Suprapubic skin (tissue), 4 donors: Measurements from ENCODE around the gene PCNT. TPM values are rescaled to one million over a fixed set of nuclear protein-coding genes. Genes with fewer than 3 reads are reported as not detected.

ENCODE experiments used
- DNase-seq, 2 donors: peaks; one replicate each; pipeline ENCODE4 v3.0.0-alpha.2; 2019; ENCODE audit warnings: low spot score in 2 of 2
- H3K27ac ChIP-seq: fragments of 200-600 bp; sonication (generic); one replicate; pipeline ENCODE4 v1.5.1; 2019
- H3K27me3 ChIP-seq: fragments of 200-600 bp; sonication (generic); one replicate; pipeline ENCODE4 v1.5.1; 2019
- H3K36me3 ChIP-seq: fragments of 200-600 bp; sonication (generic); one replicate; pipeline ENCODE4 v1.5.1; 2019
- H3K4me1 ChIP-seq: fragments of 200-600 bp; sonication (generic); one replicate; pipeline ENCODE4 v1.5.1; 2019
- H3K4me3 ChIP-seq: fragments of 200-600 bp; sonication (generic); one replicate; pipeline ENCODE4 v1.5.1; 2019; ENCODE audit warnings: mild to moderate bottlenecking
- H3K9me3 ChIP-seq: fragments of 200-600 bp; sonication (generic); one replicate; pipeline ENCODE4 v1.5.1; 2019
- EP300 ChIP-seq: sonication (generic); formaldehyde crosslinking; IDR thresholded peaks from one replicate; pipeline ENCODE4 v1.6.1; 2017; ENCODE audit warnings: antibody characterized with exemption
- POLR2A ChIP-seq, 2 donors: fragments of 450-650 bp; IDR thresholded peaks; one replicate each; pipeline ENCODE4 v1.6.1; 2017; ENCODE audit warnings: antibody characterized with exemption in 2 of 2, mild to moderate bottlenecking in 2 of 2, moderate library complexity in 2 of 2
- POLR2AphosphoS5 ChIP-seq, 3 donors: sonication (generic); formaldehyde crosslinking; IDR thresholded peaks; one replicate each; pipeline ENCODE4 v1.6.1; 2017; ENCODE audit warnings: antibody characterized with exemption in 3 of 3
- WGBS: methylation state at CpG from one replicate; pipeline ENCODE4 v1.1.5; 2018; 5-methylcytosine and 5-hydroxymethylcytosine counted together
- total RNA-seq, 4 donors: library from RNA; depleted of rRNA; stranded (reverse); fragments of >200 nt; gene quantifications; one replicate each; pipeline ENCODE4 v1.1.0, GENCODE V29; 2016
- TF ChIP-seq, protein P1 (sequence below), 2 donors: fragments of 200-600 bp in 1 of 2; fragments of 450-650 bp in 1 of 2; sonication (generic) in 1 of 2; IDR thresholded peaks; one replicate each; pipeline ENCODE4 v1.5.1; 2016 to 2019; ENCODE audit warnings: antibody characterized with exemption in 2 of 2, mild to moderate bottlenecking in 1 of 2, moderate library complexity in 1 of 2

PCNT gene
- total RNA-seq, 4 donors from 2014 or later = 27.4 to 65.2 (median 47.0) TPM

GRCh38 chr21:46376231-46376628, 52.3 kb downstream of the PCNT start:
- no peak for DNase-seq
- Histone ChIP-seq H3K27me3 (no peaks in the 10 kb centered on the region), H3K36me3 (peaks cover 14% of the 10 kb centered on the region), H3K4me3 (no peak overlapping the region), H3K27ac (no peak overlapping the region), H3K4me1 (peaks cover 5% of the 10 kb centered on the region), H3K9me3 (no peaks in the 10 kb centered on the region)
- 87% methylated on average over 3 of the region's 10 CpGs for WGBS
- TF ChIP-seq POLR2A (IDR thresholded peaks at IDR 0.05) (no peak), EP300 (no peak), POLR2AphosphoS5 (IDR thresholded peaks at IDR 0.05) (no peak)
- TF ChIP-seq, protein P1, sequence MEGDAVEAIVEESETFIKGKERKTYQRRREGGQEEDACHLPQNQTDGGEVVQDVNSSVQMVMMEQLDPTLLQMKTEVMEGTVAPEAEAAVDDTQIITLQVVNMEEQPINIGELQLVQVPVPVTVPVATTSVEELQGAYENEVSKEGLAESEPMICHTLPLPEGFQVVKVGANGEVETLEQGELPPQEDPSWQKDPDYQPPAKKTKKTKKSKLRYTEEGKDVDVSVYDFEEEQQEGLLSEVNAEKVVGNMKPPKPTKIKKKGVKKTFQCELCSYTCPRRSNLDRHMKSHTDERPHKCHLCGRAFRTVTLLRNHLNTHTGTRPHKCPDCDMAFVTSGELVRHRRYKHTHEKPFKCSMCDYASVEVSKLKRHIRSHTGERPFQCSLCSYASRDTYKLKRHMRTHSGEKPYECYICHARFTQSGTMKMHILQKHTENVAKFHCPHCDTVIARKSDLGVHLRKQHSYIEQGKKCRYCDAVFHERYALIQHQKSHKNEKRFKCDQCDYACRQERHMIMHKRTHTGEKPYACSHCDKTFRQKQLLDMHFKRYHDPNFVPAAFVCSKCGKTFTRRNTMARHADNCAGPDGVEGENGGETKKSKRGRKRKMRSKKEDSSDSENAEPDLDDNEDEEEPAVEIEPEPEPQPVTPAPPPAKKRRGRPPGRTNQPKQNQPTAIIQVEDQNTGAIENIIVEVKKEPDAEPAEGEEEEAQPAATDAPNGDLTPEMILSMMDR (IDR thresholded peaks at IDR 0.05) = no peak

GRCh38 chr21:46376856-46377453, 53.0 kb downstream of the PCNT start:
- no peak for DNase-seq
- Histone ChIP-seq H3K4me3 (no peak overlapping the region), H3K4me1 (peaks cover 5% of the 10 kb centered on the region), H3K9me3 (no peaks in the 10 kb centered on the region), H3K36me3 (peaks cover 18% of the 10 kb centered on the region), H3K27ac (no peak overlapping the region), H3K27me3 (no peaks in the 10 kb centered on the region)
- TF ChIP-seq EP300 (no peak), POLR2A (IDR thresholded peaks at IDR 0.05) (no peak), POLR2AphosphoS5 (IDR thresholded peaks at IDR 0.05) (no peak)
- TF ChIP-seq, protein P1 (IDR thresholded peaks at IDR 0.05) = no peak
- 80% methylated on average over 14 of the region's 14 CpGs for WGBS

- Histone ChIP-seq H3K36me3 (peaks cover 18% of the 10 kb centered on the region), H3K27ac (no peak overlapping the region), H3K27me3 (no peaks in the 10 kb centered on the region), H3K9me3 (no peaks in the 10 kb centered on the region), H3K4me3 (peak overlapping the region; percentile 15), H3K4me1 (peaks cover 5% of the 10 kb centered on the region)
- WGBS = 58% methylated on average over 14 of the region's 14 CpGs
- DNase-seq = no peak
- TF ChIP-seq POLR2A (IDR thresholded peaks at IDR 0.05) (no peak), EP300 (no peak), POLR2AphosphoS5 (IDR thresholded peaks at IDR 0.05) (no peak)
- TF ChIP-seq, protein P1 (IDR thresholded peaks at IDR 0.05) = no peak
Observed at GRCh38 chr21:46377789-46378188, 53.8 kb downstream of the PCNT start.

DNA sequence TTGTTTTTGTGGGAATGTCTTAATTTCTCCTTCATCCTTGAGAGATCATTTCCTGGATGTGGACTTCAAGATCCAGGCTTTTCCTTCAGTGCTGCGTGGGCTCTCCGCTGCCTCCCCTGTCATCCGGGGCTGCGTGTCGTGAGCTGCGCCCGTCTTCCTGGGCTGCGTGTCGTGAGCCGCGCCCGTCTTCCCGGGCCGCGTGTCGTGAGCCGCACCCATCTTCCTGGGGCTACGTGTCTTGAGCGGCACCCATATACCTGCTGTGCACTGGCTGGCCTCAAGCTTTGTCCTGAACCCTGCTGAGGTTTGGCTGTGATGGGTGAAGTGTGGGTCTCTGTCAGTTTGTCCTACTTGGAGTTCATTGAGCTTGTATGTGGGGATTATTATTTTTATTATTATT, 55.1 kb downstream of the PCNT start:
- Histone ChIP-seq H3K27ac (no peak overlapping the region), H3K27me3 (no peaks in the 10 kb centered on the region), H3K4me3 (no peak overlapping the region), H3K9me3 (no peaks in the 10 kb centered on the region), H3K36me3 (peaks cover 18% of the 10 kb centered on the region), H3K4me1 (peaks cover 5% of the 10 kb centered on the region)
- WGBS = 64% methylated on average over 19 of the region's 19 CpGs
- DNase-seq = no peak
- TF ChIP-seq POLR2A (IDR thresholded peaks at IDR 0.05) (no peak), POLR2AphosphoS5 (IDR thresholded peaks at IDR 0.05) (no peak), EP300 (no peak)

GRCh38 chr21:46379691-46380090, 55.7 kb downstream of the PCNT start:
- no peak for DNase-seq
- Histone ChIP-seq H3K9me3 (no peaks in the 10 kb centered on the region), H3K27ac (no peak overlapping the region), H3K4me1 (peaks cover 5% of the 10 kb centered on the region), H3K27me3 (no peaks in the 10 kb centered on the region), H3K4me3 (no peak overlapping the region), H3K36me3 (peaks cover 24% of the 10 kb centered on the region)
- TF ChIP-seq POLR2AphosphoS5 (IDR thresholded peaks at IDR 0.05) = no peak
- TF ChIP-seq, protein P1 (IDR thresholded peaks at IDR 0.05) = no peak
- no peak for TF ChIP-seq EP300
- TF ChIP-seq POLR2A (IDR thresholded peaks at IDR 0.05) = no peak
- 96% methylated on average over 9 of the region's 9 CpGs for WGBS
